ENCODE results near the gene KRT35.

DNA sequence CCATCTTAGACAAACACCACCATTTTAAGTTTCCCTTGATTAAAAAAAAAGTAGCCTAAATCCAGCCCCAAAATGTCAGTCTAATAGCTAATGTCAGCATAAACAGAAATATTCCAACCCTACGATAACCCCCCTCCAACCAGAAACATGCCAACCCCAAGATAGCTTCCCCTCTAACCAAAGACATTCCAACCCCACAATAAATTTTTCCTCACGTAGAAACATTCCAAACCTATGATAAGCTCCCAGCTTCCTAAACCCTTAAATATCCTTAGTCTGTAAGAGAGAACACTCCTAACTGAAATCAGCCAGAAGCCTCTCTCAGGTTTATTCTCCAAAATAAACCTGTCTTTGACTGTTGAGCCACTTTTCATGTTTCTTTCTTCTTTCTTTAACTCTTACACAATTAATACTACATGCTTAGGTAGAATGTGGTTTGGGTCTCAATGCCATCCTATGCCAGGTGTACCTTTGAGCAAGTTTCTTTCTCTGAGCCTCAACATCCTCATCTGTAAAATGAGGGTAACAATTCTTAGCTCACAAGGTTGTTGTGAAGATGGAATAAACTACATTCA lies 29.7 kb downstream of the KRT35 start:
- TF ChIP-seq, protein P1, sequence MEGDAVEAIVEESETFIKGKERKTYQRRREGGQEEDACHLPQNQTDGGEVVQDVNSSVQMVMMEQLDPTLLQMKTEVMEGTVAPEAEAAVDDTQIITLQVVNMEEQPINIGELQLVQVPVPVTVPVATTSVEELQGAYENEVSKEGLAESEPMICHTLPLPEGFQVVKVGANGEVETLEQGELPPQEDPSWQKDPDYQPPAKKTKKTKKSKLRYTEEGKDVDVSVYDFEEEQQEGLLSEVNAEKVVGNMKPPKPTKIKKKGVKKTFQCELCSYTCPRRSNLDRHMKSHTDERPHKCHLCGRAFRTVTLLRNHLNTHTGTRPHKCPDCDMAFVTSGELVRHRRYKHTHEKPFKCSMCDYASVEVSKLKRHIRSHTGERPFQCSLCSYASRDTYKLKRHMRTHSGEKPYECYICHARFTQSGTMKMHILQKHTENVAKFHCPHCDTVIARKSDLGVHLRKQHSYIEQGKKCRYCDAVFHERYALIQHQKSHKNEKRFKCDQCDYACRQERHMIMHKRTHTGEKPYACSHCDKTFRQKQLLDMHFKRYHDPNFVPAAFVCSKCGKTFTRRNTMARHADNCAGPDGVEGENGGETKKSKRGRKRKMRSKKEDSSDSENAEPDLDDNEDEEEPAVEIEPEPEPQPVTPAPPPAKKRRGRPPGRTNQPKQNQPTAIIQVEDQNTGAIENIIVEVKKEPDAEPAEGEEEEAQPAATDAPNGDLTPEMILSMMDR (IDR thresholded peaks at IDR 0.05; ENCODE audit: low read depth, low read length, poor library complexity, severe bottlenecking) = no peak
- no peak for TF ChIP-seq EZH2phosphoT487 (IDR thresholded peaks at IDR 0.05; ENCODE audit: borderline replicate concordance, low read length)

All from DOHH2 (cell line).